Endothelial cell of umbilical vein (primary cell): Measurements from ENCODE around the gene CNGB1.

Experiments used
- MAX ChIP-seq: IDR thresholded peaks from 2 replicates; pipeline ENCODE4 v1.6.1; 2011; ENCODE audit not compliant: insufficient read depth, insufficient read length
- MYC ChIP-seq: IDR thresholded peaks from one replicate; pipeline ENCODE4 v1.6.1; 2011; ENCODE audit warnings: mild to moderate bottlenecking, low read depth, low read length
- POLR2A ChIP-seq: IDR thresholded peaks from 2 replicates; pipeline ENCODE4 v1.6.1; 2012; ENCODE audit warnings: low read depth, mild to moderate bottlenecking, control low read depth, low read length
- TF ChIP-seq, protein P1 (sequence below), 2 donors: IDR thresholded peaks; 1 replicate in 1 of 2; 2 replicates in 1 of 2; pipeline ENCODE4 v1.5.1; 2011; ENCODE audit warnings: low read length in 2 of 2, mild to moderate bottlenecking in 2 of 2, moderate library complexity in 2 of 2, control low read depth in 1 of 2, inconsistent platforms in 1 of 2, low read depth in 1 of 2; ENCODE audit not compliant: insufficient read depth in 1 of 2; ENCODE audit errors: extremely low read depth in 1 of 2

DNA sequence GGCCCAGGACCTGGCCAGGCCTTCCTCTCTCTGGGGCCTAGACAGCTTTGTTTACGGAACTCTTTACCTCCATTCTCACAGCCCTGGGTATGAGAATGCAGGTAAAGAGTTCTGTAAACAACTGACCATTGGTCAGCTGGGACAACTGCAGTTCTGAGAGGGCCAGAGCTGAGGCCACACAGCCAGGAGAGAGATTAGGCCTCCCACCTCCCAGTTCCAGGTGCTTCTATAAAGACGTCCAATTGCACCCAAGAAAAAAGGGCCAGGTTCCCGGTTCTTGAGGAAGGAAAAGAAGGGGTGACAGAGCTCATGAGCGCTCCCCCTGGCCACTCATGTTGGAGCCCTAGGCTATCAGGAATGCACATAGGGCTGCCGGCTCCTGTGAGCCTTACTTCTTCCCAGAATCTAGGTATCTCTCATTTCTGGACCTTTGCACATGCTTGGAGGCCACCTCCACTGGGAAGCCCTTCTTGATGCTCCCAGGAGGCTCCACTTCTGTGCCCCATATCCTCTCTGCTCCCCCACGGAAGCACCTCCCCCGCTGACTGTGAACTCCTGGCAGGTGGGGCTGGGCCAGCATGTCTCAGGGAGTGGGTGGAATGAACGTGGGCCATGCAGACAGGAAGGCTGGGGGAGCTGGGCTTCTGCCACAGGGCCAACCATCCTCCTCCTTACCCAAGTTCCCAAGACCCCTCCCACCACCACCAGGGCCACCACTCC is 13.1 kb downstream of the CNGB1 start:
- TF ChIP-seq POLR2A, result no peak
- TF ChIP-seq, protein P1, sequence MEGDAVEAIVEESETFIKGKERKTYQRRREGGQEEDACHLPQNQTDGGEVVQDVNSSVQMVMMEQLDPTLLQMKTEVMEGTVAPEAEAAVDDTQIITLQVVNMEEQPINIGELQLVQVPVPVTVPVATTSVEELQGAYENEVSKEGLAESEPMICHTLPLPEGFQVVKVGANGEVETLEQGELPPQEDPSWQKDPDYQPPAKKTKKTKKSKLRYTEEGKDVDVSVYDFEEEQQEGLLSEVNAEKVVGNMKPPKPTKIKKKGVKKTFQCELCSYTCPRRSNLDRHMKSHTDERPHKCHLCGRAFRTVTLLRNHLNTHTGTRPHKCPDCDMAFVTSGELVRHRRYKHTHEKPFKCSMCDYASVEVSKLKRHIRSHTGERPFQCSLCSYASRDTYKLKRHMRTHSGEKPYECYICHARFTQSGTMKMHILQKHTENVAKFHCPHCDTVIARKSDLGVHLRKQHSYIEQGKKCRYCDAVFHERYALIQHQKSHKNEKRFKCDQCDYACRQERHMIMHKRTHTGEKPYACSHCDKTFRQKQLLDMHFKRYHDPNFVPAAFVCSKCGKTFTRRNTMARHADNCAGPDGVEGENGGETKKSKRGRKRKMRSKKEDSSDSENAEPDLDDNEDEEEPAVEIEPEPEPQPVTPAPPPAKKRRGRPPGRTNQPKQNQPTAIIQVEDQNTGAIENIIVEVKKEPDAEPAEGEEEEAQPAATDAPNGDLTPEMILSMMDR (IDR thresholded peaks at IDR 0.05; ENCODE audit: extremely low read depth in 1 of 2, insufficient read depth in 1 of 2, low read depth in 1 of 2, low read length in 2 of 2), result no peak
- no peak for TF ChIP-seq MYC
- TF ChIP-seq MAX, result no peak
